HEK293T (cell line): ENCODE data around the gene C20orf141.

ENCODE experiments used
- BHLHE40 ChIP-seq: fragments of 450-650 bp; IDR thresholded peaks from 2 replicates; pipeline ENCODE4 v1.6.1; 2016; ENCODE audit warnings: mild to moderate bottlenecking, moderate library complexity, borderline replicate concordance
- NFRKB ChIP-seq: fragments of 450-650 bp; IDR thresholded peaks from 2 replicates; pipeline ENCODE4 v1.6.1; 2016; ENCODE audit warnings: mild to moderate bottlenecking, moderate library complexity

GRCh38 chr20:2837221-2837960 is 22.6 kb downstream of the C20orf141 start:
- TF ChIP-seq NFRKB (no peak), BHLHE40 (no peak)
